HepG2 (cell line): ENCODE measurements around the gene TPRA1. TPM values are rescaled to one million over a fixed set of nuclear protein-coding genes. Genes with fewer than 3 reads are reported as not detected.

Experiments
- ATAD3A ChIP-seq: sonication (generic); formaldehyde crosslinking; IDR thresholded peaks from 2 replicates; pipeline ENCODE4 v1.4.0; 2020; ENCODE audit warnings: missing genetic modification reagents
- CEBPZ ChIP-seq: IDR thresholded peaks from 2 replicates; pipeline ENCODE4 v1.6.1; 2012; ENCODE audit warnings: low read length, improper control_type of control experiment
- DR1 ChIP-seq: sonication (generic); formaldehyde crosslinking; IDR thresholded peaks from 2 replicates; pipeline ENCODE4 v1.8.0; 2021; ENCODE audit warnings: mild to moderate bottlenecking, missing genetic modification reagents, inconsistent platforms
- MEF2D ChIP-seq: sonication (generic); formaldehyde crosslinking; IDR thresholded peaks from 2 replicates; pipeline ENCODE4 v1.5.1; 2020; ENCODE audit warnings: mild to moderate bottlenecking, missing genetic modification reagents
- NFIC ChIP-seq: IDR thresholded peaks from 2 replicates; pipeline ENCODE4 v1.6.1; 2012; ENCODE audit warnings: mild to moderate bottlenecking, low read length, inconsistent platforms
- NKX3-1 ChIP-seq: sonication (generic); formaldehyde crosslinking; IDR thresholded peaks from 2 replicates; pipeline ENCODE4 v1.5.0; 2020; ENCODE audit warnings: missing genetic modification reagents
- POLR2A ChIP-seq, 2 experiments: IDR thresholded peaks; 2 replicates each; pipeline ENCODE4 v1.6.1; 2011; ENCODE audit warnings: low read depth in 2 of 2, low read length in 2 of 2, mild to moderate bottlenecking in 1 of 2, moderate library complexity in 1 of 2; ENCODE audit not compliant: insufficient read depth in 1 of 2
- SAP130 ChIP-seq: IDR thresholded peaks from 2 replicates; pipeline ENCODE4 v1.6.1; 2016; ENCODE audit warnings: low read depth
- SIN3B ChIP-seq: fragments of 150-350 bp; IDR thresholded peaks from 2 replicates; pipeline ENCODE4 v1.6.1; 2014; ENCODE audit warnings: low read length
- SIX1 ChIP-seq: sonication (generic); formaldehyde crosslinking; IDR thresholded peaks from 2 replicates; pipeline ENCODE4 v1.4.0; 2020; ENCODE audit warnings: missing genetic modification reagents, borderline replicate concordance
- SMYD3 ChIP-seq: sonication (generic); formaldehyde crosslinking; IDR thresholded peaks from 2 replicates; pipeline ENCODE4 v1.8.1; 2023; ENCODE audit warnings: mild to moderate bottlenecking, missing genetic modification reagents
- ZNF180 ChIP-seq: sonication (generic); formaldehyde crosslinking; IDR thresholded peaks from 2 replicates; pipeline ENCODE4 v1.4.0; 2020; ENCODE audit warnings: low read depth, missing genetic modification reagents, borderline replicate concordance
- ZNF382 ChIP-seq: sonication (generic); formaldehyde crosslinking; IDR thresholded peaks from 2 replicates; pipeline ENCODE4 v1.5.0; 2020; ENCODE audit warnings: missing genetic modification reagents, mild to moderate bottlenecking, borderline replicate concordance
- ZNF605 ChIP-seq: sonication (generic); formaldehyde crosslinking; IDR thresholded peaks from 2 replicates; pipeline ENCODE4 v1.8.0; 2022; ENCODE audit warnings: mild to moderate bottlenecking, missing genetic modification reagents
- ZNF883 ChIP-seq: sonication (generic); formaldehyde crosslinking; IDR thresholded peaks from 2 replicates; pipeline ENCODE4 v1.5.1; 2020; ENCODE audit warnings: mild to moderate bottlenecking, missing genetic modification reagents; ENCODE audit errors: not compliant biosample characterization
- polyA plus RNA-seq, 8 experiments: library from polyadenylated mRNA; depleted of rRNA in 3 of 8; stranded (reverse) in 7 of 8; unstranded in 1 of 8; fragments of >200 nt; fragmentation: Illumina TruSeq in 4 of 8; extraction: Trizol in 4 of 8; gene quantifications; 2 replicates each; pipeline versions ENCODE4 v1.2.1 to v1.2.3, GENCODE V29; 2011 to 2016; ENCODE audit warnings: low read depth in 4 of 8, missing spikeins in 1 of 8, mixed read lengths in 1 of 8; ENCODE audit not compliant: insufficient read depth in 1 of 8
- total RNA-seq, 5 experiments: library from RNA; depleted of rRNA; stranded (reverse); fragments of >200 nt; fragmentation: Illumina TruSeq; extraction: Trizol; gene quantifications; 2 replicates each; pipeline ENCODE4 v1.2.3, GENCODE V29; 2016; ENCODE audit warnings: low read depth in 1 of 5
- TF ChIP-seq, protein P1 (sequence below): sonication (generic); formaldehyde crosslinking; IDR thresholded peaks from 2 replicates; pipeline ENCODE4 v1.5.1; 2020; ENCODE audit warnings: mild to moderate bottlenecking, missing genetic modification reagents, moderate library complexity
- TF ChIP-seq, protein P2 (sequence below): sonication (generic); formaldehyde crosslinking; IDR thresholded peaks from 2 replicates; pipeline ENCODE4 v1.4.0; 2020; ENCODE audit warnings: low read depth, mild to moderate bottlenecking, missing genetic modification reagents
- TF ChIP-seq, protein P3 (sequence below): sonication (generic); formaldehyde crosslinking; IDR thresholded peaks from 2 replicates; pipeline ENCODE4 v1.5.0; 2020; ENCODE audit warnings: mild to moderate bottlenecking, missing genetic modification reagents
- TF ChIP-seq, protein P4 (sequence below): IDR thresholded peaks from 2 replicates; pipeline ENCODE4 v1.6.1; 2016

Gene TPRA1
- total and polyA plus RNA-seq, 2 of the 13 experiments (the other 11 are each of a cell fraction or from before 2014, with no cell fraction given) = 25.4 to 25.8 TPM

GRCh38 chr3:127590593-127591465 is at the start of gene TPRA1 (continued):
- TF ChIP-seq CEBPZ (no peak), DR1 (CRISPR knock-in tag) (no peak; the same call in 1 of the 2 replicates), ZNF883 (no peak), NFIC (no peak), MEF2D (CRISPR knock-in tag) (0 out of 2 replicates have a peak, but pooled peaks have one; percentile 25), ATAD3A (CRISPR knock-in tag) (no peak), ZNF382 (CRISPR knock-in tag) (no peak), SIX1 (CRISPR knock-in tag) (0 out of 2 replicates have a peak, but pooled peaks have one; percentile 43), NKX3-1 (CRISPR knock-in tag) (no peak), SMYD3 (CRISPR knock-in tag) (no peak), SIN3B (no peak), POLR2A (IDR thresholded peaks at IDR 0.05; ENCODE audit: insufficient read depth in 1 of 2, low read depth in 2 of 2, low read length in 2 of 2) (peak in 1 of 2 experiments; percentile 86; a peak in 2 of 4 replicates), ZNF605 (CRISPR knock-in tag) (peak; percentile 82), ZNF180 (no peak), SAP130 (peak; percentile 84)
- TF ChIP-seq, protein P1, sequence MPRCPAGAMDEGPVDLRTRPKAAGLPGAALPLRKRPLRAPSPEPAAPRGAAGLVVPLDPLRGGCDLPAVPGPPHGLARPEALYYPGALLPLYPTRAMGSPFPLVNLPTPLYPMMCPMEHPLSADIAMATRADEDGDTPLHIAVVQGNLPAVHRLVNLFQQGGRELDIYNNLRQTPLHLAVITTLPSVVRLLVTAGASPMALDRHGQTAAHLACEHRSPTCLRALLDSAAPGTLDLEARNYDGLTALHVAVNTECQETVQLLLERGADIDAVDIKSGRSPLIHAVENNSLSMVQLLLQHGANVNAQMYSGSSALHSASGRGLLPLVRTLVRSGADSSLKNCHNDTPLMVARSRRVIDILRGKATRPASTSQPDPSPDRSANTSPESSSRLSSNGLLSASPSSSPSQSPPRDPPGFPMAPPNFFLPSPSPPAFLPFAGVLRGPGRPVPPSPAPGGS (CRISPR knock-in tag) = no peak
- TF ChIP-seq, protein P2, sequence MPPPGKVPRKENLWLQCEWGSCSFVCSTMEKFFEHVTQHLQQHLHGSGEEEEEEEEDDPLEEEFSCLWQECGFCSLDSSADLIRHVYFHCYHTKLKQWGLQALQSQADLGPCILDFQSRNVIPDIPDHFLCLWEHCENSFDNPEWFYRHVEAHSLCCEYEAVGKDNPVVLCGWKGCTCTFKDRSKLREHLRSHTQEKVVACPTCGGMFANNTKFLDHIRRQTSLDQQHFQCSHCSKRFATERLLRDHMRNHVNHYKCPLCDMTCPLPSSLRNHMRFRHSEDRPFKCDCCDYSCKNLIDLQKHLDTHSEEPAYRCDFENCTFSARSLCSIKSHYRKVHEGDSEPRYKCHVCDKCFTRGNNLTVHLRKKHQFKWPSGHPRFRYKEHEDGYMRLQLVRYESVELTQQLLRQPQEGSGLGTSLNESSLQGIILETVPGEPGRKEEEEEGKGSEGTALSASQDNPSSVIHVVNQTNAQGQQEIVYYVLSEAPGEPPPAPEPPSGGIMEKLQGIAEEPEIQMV (CRISPR knock-in tag) = peak; percentile 28; the same call in 1 of the 2 replicates
- TF ChIP-seq, protein P3, sequence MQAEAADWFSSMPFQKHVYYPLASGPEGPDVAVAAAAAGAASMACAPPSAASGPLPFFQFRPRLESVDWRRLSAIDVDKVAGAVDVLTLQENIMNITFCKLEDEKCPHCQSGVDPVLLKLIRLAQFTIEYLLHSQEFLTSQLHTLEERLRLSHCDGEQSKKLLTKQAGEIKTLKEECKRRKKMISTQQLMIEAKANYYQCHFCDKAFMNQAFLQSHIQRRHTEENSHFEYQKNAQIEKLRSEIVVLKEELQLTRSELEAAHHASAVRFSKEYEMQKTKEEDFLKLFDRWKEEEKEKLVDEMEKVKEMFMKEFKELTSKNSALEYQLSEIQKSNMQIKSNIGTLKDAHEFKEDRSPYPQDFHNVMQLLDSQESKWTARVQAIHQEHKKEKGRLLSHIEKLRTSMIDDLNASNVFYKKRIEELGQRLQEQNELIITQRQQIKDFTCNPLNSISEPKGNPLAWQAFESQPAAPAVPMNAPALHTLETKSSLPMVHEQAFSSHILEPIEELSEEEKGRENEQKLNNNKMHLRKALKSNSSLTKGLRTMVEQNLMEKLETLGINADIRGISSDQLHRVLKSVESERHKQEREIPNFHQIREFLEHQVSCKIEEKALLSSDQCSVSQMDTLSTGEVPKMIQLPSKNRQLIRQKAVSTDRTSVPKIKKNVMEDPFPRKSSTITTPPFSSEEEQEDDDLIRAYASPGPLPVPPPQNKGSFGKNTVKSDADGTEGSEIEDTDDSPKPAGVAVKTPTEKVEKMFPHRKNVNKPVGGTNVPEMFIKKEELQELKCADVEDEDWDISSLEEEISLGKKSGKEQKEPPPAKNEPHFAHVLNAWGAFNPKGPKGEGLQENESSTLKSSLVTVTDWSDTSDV (CRISPR knock-in tag) = no peak
- TF ChIP-seq, protein P4, sequence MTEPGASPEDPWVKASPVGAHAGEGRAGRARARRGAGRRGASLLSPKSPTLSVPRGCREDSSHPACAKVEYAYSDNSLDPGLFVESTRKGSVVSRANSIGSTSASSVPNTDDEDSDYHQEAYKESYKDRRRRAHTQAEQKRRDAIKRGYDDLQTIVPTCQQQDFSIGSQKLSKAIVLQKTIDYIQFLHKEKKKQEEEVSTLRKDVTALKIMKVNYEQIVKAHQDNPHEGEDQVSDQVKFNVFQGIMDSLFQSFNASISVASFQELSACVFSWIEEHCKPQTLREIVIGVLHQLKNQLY (CRISPR knock-in tag) = no peak
